GM20000 (cell line): ENCODE measurements around the gene ODAD3.

Experiments used
- DNase-seq: peaks from one replicate; pipeline ENCODE4 v3.0.0; 2012; ENCODE audit warnings: low spot score
- CTCF ChIP-seq: IDR thresholded peaks from 2 replicates; pipeline ENCODE4 v1.5.1; 2012; ENCODE audit warnings: mild to moderate bottlenecking, control low read depth; ENCODE audit errors: extremely low read depth, missing control alignments

Gene ODAD3

GRCh38 chr19:11378319-11379189, 56.4 kb downstream of the ODAD3 start:
- DNase-seq = peak; percentile 25

GRCh38 chr19:11377756-11378155, 57.2 kb downstream of the ODAD3 start:
- no peak for DNase-seq

More at GRCh38 chr19:11378319-11379189, 56.4 kb downstream of the ODAD3 start:
- peak; percentile 73 for TF ChIP-seq CTCF

GRCh38 chr19:11377237-11377636, 57.7 kb downstream of the ODAD3 start:
- peak; percentile 50 for DNase-seq
- no peak for TF ChIP-seq CTCF

More at GRCh38 chr19:11377756-11378155, 57.2 kb downstream of the ODAD3 start:
- no peak for TF ChIP-seq CTCF

GRCh38 chr19:11375143-11375948, 59.6 kb downstream of the ODAD3 start:
- DNase-seq = peak; percentile 58
- TF ChIP-seq CTCF = no peak

- DNase-seq = peak; percentile 97
- no peak for TF ChIP-seq CTCF
These were observed 60.3 kb downstream of the ODAD3 start, which contains the start of gene SWSAP1 for GRCh38 chr19:11374433-11375142. TSS of gene SWSAP1 (plus strand) at chr19:11374666. CDS start at chr19:11374681, 15 bp downstream.

GRCh38 chr19:11373885-11374432, 61.0 kb downstream of the ODAD3 start:
- DNase-seq = no peak
- TF ChIP-seq CTCF = no peak
